Breast epithelium (tissue), 4 donors: ENCODE measurements around the gene EML1. TPM values are rescaled to one million over a fixed set of nuclear protein-coding genes. Genes with fewer than 3 reads are reported as not detected.

Experiments used
- DNase-seq, 2 donors: peaks; one replicate each; pipeline ENCODE4 v3.0.0-alpha.2; 2019; ENCODE audit warnings: low spot score in 2 of 2
- H3K27ac ChIP-seq, 2 donors: fragments of 200-600 bp; sonication (generic) in 1 of 2; one replicate each; pipeline ENCODE4 v1.5.1; 2016 to 2019; ENCODE audit warnings: mild to moderate bottlenecking in 1 of 2
- H3K27me3 ChIP-seq, 2 donors: fragments of 200-600 bp; sonication (generic) in 1 of 2; one replicate each; pipeline versions ENCODE4 v1.5.1 to v1.6.0; 2017 to 2019; ENCODE audit warnings: control low read depth in 1 of 2, mild to moderate bottlenecking in 1 of 2
- H3K36me3 ChIP-seq: fragments of 200-600 bp; one replicate; pipeline ENCODE4 v1.5.1; 2019
- H3K4me1 ChIP-seq, 2 donors: fragments of 200-600 bp; sonication (generic); one replicate each; pipeline ENCODE4 v1.5.1; 2016 to 2019; ENCODE audit warnings: control low read depth in 1 of 2
- H3K4me3 ChIP-seq, 3 donors: fragments of 200-600 bp; sonication (generic); 1 replicate in 2 of 3; 2 replicates in 1 of 3; pipeline ENCODE4 v1.5.1; 2016 to 2019; ENCODE audit warnings: mild to moderate bottlenecking in 3 of 3, moderate library complexity in 2 of 3
- H3K9me3 ChIP-seq, 2 donors: fragments of 200-600 bp; sonication (generic) in 1 of 2; one replicate each; pipeline ENCODE4 v1.5.1; 2016 to 2019; ENCODE audit warnings: control low read depth in 1 of 2
- CTCF ChIP-seq, 3 donors: fragments of 450-650 bp; IDR thresholded peaks; one replicate each; pipeline ENCODE4 v1.5.1; 2016 to 2017; ENCODE audit warnings: antibody characterized with exemption in 3 of 3, mild to moderate bottlenecking in 3 of 3, moderate library complexity in 3 of 3
- POLR2A ChIP-seq: fragments of 450-650 bp; IDR thresholded peaks from one replicate; pipeline ENCODE4 v1.6.1; 2016; ENCODE audit warnings: antibody characterized with exemption, mild to moderate bottlenecking, moderate library complexity
- POLR2AphosphoS5 ChIP-seq, 3 donors: sonication (generic); formaldehyde crosslinking; IDR thresholded peaks; one replicate each; pipeline ENCODE4 v1.6.1; 2017; ENCODE audit warnings: antibody characterized with exemption in 3 of 3
- intact Hi-C: fragments of 100-400 bp; cut with DNase I; formaldehyde crosslinking; loops from one replicate; pipeline ENCODE4 v1.15.1; 2023; ENCODE audit warnings: low total_unique reads
- total RNA-seq, 3 donors: library from RNA; depleted of rRNA; stranded (reverse); fragments of >200 nt; gene quantifications; one replicate each; pipeline ENCODE4 v1.1.0, GENCODE V29; 2016

EML1 gene
- total RNA-seq, 3 donors from 2014 or later, result 11.3 to 26.1 (median 25.9) TPM

- H3K4me3 ChIP-seq, result no peak overlapping the region
- H3K9me3 ChIP-seq, result no peaks in the 10 kb centered on the region
- DNase-seq, result no peak
- TF ChIP-seq POLR2A (no peak), CTCF (IDR thresholded peaks at IDR 0.05) (no peak), POLR2AphosphoS5 (IDR thresholded peaks at IDR 0.05) (no peak)
- no peak overlapping the region for H3K27ac ChIP-seq
- no peaks in the 10 kb centered on the region for H3K4me1 ChIP-seq
- no peaks in the 10 kb centered on the region for H3K36me3 ChIP-seq
- intact Hi-C loops, result no loop called here
- H3K27me3 ChIP-seq, result no peaks in the 10 kb centered on the region
Measured at GRCh38 chr14:99938896-99939295, 145.7 kb downstream of the EML1 start.

GRCh38 chr14:99939421-99939820, 146.2 kb downstream of the EML1 start:
- Histone ChIP-seq H3K36me3 (no peaks in the 10 kb centered on the region), H3K4me3 (no peak overlapping the region), H3K4me1 (no peaks in the 10 kb centered on the region), H3K9me3 (no peaks in the 10 kb centered on the region), H3K27me3 (no peaks in the 10 kb centered on the region), H3K27ac (no peak overlapping the region)
- TF ChIP-seq POLR2AphosphoS5 (IDR thresholded peaks at IDR 0.05), result no peak
- TF ChIP-seq POLR2A, result no peak
- no peak for TF ChIP-seq CTCF (IDR thresholded peaks at IDR 0.05)
- DNase-seq, result no peak
- intact Hi-C loops, result no loop called here

- no peaks in the 10 kb centered on the region for H3K9me3 ChIP-seq
- intact Hi-C loops, result no loop called here
- DNase-seq, result no peak
- no peaks in the 10 kb centered on the region for H3K27me3 ChIP-seq
- H3K27ac ChIP-seq, result no peak overlapping the region
- no peaks in the 10 kb centered on the region for H3K36me3 ChIP-seq
- H3K4me1 ChIP-seq, result no peaks in the 10 kb centered on the region
- no peak overlapping the region for H3K4me3 ChIP-seq
- TF ChIP-seq POLR2AphosphoS5 (IDR thresholded peaks at IDR 0.05) (no peak), CTCF (IDR thresholded peaks at IDR 0.05) (no peak), POLR2A (no peak)
Measured at GRCh38 chr14:99940064-99940463, 146.9 kb downstream of the EML1 start.

GRCh38 chr14:99941211-99941610, 148.0 kb downstream of the EML1 start:
- Histone ChIP-seq H3K4me3 (no peak overlapping the region), H3K27ac (no peak overlapping the region), H3K36me3 (no peaks in the 10 kb centered on the region), H3K4me1 (no peaks in the 10 kb centered on the region), H3K27me3 (no peaks in the 10 kb centered on the region), H3K9me3 (no peaks in the 10 kb centered on the region)
- no peak for DNase-seq
- TF ChIP-seq POLR2A (no peak), CTCF (IDR thresholded peaks at IDR 0.05) (no peak), POLR2AphosphoS5 (IDR thresholded peaks at IDR 0.05) (no peak)
- intact Hi-C loops, result no loop called here

GRCh38 chr14:99943620-99944019, 150.4 kb downstream of the EML1 start:
- no peak for DNase-seq
- intact Hi-C loops, result no loop called here
- no peaks in the 10 kb centered on the region for H3K9me3 ChIP-seq
- no peak for TF ChIP-seq POLR2AphosphoS5 (IDR thresholded peaks at IDR 0.05)
- no peak for TF ChIP-seq POLR2A
- no peak for TF ChIP-seq CTCF (IDR thresholded peaks at IDR 0.05)
- no peak overlapping the region for H3K4me3 ChIP-seq
- no peaks in the 10 kb centered on the region for H3K4me1 ChIP-seq
- no peaks in the 10 kb centered on the region for H3K27me3 ChIP-seq
- H3K36me3 ChIP-seq, result no peaks in the 10 kb centered on the region
- no peak overlapping the region for H3K27ac ChIP-seq
